Bone marrow (tissue), 2 donors: ENCODE measurements around the gene SMTNL2.
A peak's percentile ranks its signal among the peaks of the same experiment; 100 is the strongest.
"Not testable (repeated sequence)": the region's sequence is repeated elsewhere in the genome, so short reads cannot be mapped to it uniquely, and the experiment has no call there.

Experiments
- DNase-seq, 2 donors: peaks; one replicate each; lab custom pipeline; 2025; lab: John Stamatoyannopoulos, UW

The SMTNL2 gene

DNA sequence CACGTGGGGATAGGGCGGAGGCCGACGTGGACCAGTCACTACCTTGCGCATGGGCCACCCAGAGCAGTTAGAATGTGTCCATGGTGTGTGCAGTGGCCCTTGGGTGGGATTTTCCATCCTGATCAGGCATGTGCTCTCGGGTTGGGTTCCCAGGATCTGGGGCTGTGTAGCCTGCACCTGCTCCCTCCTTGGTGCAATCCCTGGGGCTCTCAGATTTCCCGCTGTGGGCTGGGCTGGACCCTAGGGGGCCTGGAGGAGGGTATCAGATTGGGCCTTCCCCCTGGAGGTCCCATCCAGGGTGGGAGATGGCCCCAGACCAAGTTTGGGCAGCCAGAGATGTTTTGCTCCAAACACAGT, 1.3 kb downstream of the SMTNL2 start:
- no peak for DNase-seq

DNA sequence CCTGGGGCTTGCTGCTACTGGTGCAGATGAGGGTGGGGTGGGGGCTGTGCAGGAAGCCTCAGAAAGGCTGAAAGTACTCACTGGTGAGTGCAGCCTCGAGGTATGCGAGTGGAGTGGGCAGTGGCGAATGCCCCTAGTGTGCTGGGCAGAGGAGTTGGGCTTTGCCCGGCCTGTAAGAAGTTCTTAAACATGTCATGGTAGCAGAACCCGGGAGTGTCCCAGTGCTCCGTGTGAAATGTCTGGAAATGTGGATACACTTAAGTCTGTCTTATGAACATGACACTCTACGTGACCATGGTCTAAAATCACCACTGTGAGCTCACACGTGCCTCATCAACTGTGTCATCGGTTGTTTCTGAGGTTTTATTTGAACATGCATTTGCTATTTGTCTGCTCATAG, 1.7 kb downstream of the SMTNL2 start:
- no peak for DNase-seq

DNA sequence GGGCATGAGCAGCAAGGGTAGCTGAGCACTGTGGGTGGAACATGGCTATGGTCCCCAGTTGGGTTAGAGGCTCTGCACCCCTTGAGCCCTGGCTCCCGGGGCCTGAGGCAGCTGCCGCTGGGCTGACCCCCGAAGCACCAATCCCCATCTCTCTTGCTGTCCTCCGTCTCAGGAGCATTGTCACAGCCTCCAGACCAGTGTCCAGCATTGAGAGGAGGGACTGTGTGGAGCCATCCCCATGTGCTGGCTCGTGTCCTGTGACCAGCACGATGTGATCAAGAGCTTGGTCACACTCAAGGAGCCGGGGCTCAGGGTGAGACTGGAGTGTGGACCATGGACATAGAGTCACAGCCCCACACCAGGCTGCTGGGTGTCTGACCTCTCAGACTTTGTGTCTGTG, 2.9 kb downstream of the SMTNL2 start:
- no peak for DNase-seq

DNA sequence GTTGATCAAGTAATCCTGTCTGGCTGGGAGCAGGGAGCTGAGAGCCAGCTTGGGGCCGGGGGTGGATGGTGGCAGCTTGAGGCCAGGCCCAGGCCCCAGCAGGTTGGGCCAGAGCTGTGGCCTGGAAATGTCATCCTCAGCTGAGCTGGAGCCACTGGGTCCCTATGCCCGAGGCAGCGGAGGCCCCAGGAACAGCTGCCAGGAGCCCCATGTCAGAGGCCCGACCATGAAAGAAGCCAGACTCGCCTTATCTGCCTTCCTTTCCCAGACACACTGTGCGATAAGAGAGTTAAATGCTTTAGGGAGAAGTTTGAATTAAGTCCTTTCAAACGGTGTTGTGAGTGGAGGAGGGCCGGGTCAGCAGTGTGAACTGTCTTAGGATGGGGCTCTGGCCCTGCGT, 3.5 kb downstream of the SMTNL2 start:
- DNase-seq, result no peak

DNA sequence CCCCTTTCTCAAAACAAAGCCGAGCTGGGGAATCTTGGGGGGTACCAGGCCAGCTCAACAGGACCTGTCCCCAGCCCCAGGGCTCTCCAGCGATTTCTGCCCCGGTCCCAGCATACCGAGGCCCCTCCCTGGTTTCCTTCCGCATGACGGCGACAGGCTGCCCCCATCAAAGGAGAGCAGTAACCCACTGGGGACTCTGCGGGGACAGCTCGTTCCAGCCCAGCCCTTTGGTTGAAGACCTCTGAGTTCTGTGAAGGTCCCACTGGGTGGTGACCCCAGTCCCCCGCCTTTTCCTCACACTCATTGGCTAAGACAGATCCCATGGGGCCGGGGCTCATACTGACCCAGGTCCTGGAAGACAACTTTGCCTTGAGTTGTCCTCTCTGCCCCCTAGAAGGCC, 4.1 kb downstream of the SMTNL2 start:
- no peak for DNase-seq

DNA sequence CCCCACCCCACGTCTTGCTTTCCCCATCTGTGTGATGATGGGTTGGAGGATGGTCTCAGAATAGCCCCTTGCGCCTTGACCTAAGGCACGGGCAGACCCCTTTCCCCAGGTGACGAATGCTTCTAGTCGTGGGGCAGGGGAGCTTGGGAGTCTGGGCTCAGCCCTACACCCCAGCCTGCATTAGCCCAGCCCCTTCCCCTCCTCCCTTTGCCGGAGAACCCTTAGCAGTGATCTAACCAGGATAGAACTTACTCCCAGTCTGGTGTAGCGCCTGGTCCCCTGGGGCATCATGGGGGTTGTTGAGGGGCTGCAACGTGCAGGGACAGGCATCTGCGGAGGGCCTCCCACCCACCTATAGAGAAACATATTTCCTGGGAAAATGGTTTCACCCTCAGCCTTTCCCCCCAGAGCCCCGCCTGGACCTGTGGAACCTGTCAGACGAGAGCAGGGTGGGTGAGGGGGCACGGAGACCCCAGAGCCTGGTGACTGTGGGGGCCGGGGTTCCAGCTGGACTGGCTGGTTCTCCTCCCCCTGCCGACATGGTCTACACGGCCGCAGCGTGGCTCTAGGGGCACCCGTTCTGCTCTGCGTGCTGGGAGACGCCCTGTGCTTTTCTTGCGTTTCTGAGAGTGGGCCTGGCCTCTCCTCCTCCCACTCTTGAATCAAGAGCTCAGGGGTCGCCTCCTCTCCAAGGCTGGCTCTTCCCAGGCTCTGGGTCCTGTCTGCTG, 4.7 kb downstream of the SMTNL2 start:
- no peak for DNase-seq

DNA sequence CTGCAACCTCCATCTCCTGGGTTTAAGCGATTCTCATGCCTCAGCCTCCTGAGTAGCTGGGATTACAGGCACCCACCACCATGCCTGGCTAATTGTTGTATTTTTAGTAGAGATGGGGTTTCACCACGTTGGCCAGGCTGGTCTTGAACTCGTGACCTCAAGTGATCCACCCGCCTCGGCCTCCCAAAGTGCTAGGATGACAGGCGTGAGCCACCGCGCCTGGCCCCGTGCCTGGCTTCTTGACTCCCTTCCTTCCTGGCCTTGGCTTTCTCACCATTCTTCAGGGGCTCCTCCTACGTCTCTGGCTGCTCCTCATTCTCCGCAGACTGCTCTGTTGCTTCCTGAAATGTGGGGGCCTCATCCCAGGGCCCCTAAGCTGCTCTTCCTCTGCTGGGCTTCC, 5.7 kb downstream of the SMTNL2 start:
- not testable (repeated sequence) for DNase-seq

DNA sequence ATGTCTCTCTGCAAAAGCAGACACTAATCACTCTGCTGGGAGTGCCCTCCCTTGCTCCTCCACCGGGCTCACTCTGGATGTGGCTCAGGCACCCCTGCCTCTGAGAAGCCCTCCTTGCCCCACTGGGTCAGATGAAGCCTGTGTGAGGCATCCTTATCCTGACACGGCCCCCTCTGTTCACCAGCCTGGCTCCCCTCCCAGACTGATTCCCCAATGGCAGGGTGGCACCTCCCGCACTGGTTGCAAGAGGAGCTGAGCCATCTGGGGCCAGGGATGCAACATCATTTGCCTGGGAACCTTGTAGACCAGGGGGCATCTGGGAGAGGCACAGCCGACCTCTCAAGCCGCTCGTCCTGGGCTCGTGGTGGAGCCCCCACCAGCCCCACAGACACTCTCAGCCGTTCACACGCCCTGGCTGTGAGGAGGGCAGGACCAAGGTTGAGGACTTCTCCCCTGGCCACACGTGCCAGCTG, 6.7 kb downstream of the SMTNL2 start:
- DNase-seq, result no peak

DNA sequence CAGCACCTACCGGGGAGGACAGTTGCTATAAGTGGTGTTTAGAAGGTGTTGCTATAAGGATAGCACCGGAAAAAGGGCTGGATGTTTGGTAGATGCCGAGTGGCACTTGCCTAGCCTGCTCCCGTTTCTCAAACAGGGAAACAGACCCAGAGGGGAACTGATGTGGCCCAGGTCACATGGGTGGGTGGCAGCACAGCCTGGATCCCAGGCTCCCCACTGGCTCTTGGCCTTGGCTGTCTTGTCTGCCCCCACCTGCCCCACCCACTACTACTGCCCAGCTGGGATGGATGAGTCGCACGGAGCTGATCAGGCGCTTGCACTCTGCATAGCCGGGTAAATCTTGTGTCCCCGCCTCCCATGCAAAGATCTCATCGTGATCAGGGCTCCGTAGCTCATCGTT, 7.2 kb downstream of the SMTNL2 start:
- no peak for DNase-seq

DNA sequence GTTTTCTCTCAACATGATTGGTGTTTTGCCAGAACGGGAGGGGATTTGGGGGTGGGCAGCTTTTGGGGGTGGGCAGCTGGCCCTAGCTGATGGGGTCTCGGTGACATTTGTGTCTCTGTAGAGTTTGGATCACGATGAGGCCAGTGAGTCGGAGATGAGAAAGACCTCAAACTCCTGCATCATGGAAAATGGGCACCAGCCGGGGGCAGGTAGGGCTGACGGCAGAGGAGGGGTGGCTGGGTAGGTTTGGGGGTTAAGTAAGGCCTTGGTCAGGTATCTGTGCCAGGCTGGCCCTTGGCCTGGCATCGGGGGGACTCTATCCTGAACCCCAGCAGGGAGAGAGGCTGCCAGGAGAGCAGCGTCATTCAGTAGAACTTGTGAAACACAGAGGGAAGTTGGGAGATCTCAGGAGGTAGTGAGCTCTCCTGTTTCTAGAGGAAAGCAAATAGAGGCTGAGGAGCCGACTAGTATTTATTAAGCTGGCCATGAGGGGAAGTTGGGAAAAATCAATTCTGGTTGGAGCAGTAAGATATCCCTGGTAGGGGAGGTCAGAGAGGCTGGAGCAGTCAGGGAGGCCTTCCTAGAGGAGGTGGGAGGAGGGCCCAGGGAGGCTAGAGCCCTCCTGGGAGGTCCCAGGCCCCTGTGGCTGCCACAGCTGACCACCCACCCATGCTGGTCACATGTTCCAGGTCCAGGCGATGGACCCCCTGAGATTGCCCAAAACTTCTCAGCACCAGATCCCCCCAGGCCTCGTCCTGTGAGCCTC, 8.1 kb downstream of the SMTNL2 start:
- no peak for DNase-seq

DNA sequence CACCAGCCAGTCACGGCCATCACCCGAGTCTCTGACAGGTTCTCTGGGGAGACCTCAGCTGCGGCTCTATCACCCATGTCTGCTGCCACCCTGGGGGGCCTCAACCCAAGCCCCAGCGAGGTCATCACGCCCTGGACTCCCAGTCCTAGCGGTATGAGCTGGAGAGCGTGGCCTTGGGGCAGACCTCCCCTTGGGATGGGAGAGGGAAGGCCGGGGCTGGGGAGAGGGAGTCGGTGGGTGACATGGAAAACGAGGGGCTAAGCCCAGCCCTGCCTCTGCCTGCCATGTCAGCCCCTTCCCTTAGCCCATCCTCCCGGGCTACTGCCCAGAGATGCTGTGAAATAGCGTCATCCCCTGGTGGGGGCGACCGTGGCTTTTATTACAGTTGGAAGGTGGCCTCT, 8.7 kb downstream of the SMTNL2 start:
- DNase-seq, result no peak

DNA sequence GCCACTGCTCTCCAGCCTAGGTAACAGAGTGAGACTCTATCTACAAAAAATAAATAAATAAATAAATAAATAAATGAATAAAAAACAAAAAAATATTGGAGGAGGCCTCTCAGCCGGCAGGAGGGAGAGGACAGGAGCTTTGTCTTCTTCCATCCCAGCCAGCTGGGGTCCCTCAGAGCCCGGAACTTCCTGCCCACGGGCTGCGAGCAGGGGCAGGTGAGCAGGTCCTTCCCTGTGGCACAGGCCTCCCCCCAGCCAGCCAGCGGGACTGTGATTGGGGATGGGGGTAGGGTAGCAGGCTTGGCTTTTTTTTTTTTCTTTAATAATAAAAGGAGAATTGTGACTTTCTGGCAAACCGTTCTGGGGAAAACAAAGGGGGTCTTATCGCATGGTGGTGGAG, 10.1 kb downstream of the SMTNL2 start:
- no peak for DNase-seq

DNA sequence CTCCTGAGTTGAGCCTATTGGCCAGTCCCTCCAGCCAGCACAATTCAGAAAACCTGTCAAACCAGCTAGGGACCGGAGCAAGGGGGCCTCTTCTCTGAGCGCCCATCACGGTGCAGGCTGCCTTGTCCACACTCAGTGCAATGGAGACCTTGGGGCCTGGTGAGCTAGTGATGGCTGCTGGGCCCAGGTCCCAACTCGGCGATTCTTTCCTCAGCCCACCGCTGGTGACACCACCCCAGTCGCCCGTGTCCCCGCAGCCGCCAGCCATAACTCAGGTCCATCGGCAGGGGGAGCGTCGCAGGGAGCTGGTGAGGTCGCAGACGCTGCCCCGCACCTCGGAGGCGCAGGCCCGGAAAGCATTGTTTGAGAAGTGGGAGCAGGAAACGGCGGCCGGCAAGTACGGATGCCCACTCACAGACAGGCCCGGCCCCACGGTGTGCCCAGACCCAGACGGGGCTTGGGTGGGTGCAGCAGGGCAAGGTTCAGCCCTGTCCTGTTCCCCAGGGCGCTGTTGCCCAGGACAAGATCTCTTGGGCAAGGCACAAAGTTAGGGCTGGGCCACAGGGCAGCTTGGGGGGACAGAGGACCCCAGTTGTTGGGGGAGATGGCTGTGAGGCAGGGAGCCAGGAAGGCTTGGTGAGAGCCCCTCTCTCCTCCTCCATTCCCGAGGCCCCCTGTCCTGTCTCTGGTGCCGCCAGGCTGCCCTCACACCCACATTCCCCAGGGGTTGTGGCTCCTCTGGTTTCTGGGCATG, 10.8 kb downstream of the SMTNL2 start:
- peak; percentile 12 to 62 for DNase-seq

DNA sequence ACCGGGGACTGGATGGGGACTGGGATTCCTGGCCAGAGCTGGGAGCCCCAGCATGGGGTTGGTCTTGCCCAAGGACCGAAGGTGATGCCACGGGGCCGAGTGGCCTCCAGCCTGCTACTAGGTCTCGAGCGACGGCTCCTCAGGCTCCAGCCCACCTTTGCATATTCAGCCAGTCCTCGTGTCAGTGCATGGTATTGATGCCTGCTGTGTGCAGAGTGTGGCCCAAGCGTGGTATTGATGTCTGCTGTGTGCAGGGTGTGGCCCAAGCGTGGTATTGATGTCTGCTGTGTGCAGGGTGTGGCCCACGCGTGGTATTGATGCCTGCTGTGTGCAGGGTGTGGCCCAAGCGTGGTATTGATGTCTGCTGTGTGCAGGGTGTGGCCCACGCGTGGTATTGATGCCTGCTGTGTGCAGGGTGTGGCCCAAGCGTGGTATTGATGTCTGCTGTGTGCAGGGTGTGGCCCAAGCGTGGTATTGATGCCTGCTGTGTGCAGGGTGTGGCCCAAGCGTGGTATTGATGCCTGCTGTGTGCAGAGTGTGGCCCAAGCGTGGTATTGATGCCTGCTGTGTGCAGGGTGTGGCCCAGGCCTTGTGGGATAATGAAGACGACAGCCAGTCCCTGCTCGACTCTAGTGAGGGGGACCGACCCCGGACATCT, 11.5 kb downstream of the SMTNL2 start:
- DNase-seq, result not testable (repeated sequence)

DNA sequence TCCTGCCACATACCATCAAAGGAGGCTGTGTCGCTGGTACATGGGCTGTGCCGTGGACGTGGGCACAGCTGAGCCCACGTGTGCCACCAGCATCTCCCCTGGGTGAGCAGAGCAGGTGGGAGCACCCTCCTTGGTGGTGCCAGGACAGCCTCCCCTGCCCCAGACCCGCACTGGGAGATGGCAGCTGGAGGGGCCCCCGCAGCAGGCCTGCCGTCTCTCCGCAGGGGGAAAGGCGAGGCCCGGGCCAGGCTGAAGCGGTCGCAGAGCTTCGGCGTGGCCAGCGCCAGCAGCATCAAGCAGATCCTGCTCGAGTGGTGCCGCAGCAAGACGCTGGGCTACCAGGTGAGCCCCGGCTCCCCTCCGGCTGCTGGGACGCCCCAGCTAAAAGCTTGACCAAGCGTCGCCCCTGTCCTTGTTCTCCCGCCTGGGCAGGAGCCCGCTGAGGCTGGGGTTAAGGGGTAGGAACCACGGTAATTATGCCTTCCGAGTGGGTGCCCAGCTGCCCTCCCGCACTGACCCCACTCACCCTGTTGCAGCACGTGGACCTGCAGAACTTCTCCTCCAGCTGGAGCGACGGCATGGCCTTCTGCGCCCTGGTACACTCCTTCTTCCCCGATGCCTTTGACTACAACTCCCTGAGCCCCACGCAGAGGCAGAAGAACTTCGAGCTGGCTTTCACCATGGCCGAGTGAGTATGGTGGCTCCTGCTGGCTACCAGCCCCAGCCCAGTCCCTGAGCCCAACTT, 12.5 kb downstream of the SMTNL2 start:
- no peak for DNase-seq

DNA sequence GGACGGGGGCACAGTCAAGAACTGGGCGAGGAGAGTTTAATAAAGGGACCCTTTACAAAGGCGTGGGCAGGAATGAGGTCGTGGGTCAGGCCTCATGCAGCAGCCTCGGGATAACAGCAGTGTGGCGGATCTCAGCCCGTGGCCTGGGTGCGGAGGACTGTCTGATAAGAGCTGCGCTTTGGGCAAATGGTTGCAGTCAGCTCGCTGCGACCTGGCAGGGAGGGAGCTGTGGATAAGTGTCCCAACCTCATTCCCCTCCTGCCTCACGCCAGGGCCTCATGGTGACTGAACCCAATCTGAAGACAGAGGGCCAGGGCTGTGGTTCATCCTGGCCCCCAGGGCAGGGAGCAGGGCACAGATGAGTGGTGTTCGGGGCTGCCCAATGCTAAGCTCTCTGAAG, 13.6 kb downstream of the SMTNL2 start:
- DNase-seq, result no peak

DNA sequence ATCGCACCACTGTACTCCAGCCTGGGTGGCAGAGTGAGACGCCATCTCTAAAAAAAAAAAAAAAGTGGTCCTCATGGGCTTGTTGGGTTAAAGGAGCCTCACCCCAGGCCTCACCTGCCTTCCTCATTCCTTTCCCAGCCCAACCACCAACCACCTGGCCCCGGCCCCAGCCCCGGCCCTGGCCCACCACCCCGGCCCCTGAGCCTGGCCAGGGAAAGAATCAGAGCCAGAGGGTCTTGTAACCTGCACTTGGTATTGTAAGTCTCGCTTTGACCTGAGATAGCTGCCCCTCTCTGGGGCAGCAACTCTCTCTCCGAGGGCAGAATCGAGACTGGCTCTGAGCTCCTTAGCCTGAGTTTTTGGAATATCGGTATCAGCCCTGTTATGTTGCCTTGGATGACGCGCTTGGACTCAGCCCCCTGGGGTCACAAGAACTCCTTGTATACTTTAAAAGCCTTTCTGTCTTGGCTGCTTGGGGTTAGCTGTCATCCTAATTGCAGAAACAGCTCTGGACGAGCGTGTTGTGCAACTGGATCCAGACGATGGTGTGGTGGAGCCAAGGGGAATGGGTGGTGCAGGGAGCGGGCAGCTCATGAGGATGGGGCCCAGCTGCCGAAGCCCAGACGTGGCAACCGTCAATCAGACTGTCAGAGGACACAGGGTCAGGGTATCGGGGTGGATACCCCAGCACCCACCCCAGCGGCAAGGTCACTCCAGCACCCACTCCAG, 14.6 kb downstream of the SMTNL2 start:
- no peak for DNase-seq

DNA sequence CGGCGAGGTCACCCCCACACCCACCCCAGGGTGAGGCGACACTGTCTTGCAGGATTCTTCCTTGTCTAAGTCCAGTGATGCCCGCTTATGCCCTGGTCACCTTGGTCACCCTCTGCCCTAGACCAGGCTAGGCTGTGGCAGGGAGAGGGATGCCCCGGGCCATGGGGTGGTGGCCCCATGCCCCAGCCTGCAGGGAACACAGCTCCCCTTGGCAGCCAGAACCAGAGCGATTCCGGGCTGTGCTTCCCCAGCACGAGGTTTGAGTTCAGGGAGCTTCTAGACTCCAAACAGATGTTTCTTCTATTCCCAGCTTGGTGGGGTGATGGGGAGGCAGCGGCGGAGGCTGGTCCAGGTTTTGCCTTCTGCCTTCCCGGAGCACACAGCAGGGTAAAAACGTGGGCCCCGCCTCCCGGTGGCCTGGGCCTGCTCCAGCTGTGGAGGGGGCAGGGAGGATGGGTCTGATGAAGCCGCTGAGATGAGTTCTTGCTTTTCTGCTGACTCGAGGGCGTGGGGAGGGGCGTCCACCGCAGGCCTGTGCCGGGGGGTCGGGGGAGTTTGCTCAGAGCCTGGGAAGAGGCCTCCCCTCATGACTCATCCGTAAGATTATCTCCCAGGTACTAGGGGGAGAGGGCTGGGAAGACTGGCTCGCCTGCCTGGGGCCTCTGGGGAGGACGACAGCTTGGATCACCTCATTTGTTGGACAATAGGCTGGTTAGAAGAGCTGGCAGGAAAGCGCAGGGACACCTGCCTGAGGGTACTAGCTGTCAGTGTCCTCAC, 15.4 kb downstream of the SMTNL2 start:
- no peak for DNase-seq

DNA sequence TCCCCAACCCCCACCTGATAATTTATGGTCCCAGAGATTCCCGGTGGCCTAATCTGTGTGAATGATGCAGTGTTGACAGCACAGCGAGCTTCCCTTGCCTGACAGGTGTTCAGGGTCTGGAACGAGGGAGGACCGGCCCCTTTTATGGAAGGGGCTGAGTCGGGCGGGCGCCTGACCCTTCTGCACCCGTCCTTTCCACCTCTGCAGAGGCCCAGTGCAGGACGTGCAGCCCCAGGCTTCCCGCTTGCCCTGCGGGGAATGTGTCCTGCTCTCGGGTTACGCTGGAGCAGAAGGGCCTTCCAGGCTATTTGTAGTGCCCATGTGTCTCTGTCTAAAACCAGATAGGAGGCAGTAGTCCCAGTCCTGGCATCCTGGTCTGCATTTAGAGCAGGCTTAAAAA, 16.2 kb downstream of the SMTNL2 start:
- DNase-seq, result no peak

DNA sequence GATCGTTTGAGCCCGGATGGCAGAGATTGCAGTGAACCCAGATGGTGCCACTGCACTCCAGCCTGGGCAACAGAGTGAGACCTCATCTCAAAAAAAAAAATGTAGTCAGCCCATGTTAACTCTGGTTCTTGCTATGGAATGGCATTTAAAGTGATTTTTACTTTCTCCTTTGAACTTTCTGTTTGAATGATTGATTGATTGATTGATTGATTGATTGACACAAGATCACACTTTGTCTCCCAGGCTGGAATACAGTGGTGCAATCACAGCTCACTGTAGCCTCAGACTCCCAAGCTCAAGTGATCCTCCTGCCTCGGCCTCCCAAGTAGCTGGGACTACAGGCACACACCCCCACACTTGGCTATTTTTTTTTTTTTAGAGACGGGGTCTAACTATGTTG, 17.0 kb downstream of the SMTNL2 start:
- DNase-seq, result no peak
